ENCODE results near the gene TPCN1. TPM values are rescaled to one million over a fixed set of nuclear protein-coding genes. Genes with fewer than 3 reads are reported as not detected.
A peak's percentile ranks its signal among the peaks of the same experiment; 100 is the strongest.

The TPCN1 gene
- total RNA-seq, 1 experiment from 2014 or later, result 32.7 TPM

- TF ChIP-seq, protein P1, sequence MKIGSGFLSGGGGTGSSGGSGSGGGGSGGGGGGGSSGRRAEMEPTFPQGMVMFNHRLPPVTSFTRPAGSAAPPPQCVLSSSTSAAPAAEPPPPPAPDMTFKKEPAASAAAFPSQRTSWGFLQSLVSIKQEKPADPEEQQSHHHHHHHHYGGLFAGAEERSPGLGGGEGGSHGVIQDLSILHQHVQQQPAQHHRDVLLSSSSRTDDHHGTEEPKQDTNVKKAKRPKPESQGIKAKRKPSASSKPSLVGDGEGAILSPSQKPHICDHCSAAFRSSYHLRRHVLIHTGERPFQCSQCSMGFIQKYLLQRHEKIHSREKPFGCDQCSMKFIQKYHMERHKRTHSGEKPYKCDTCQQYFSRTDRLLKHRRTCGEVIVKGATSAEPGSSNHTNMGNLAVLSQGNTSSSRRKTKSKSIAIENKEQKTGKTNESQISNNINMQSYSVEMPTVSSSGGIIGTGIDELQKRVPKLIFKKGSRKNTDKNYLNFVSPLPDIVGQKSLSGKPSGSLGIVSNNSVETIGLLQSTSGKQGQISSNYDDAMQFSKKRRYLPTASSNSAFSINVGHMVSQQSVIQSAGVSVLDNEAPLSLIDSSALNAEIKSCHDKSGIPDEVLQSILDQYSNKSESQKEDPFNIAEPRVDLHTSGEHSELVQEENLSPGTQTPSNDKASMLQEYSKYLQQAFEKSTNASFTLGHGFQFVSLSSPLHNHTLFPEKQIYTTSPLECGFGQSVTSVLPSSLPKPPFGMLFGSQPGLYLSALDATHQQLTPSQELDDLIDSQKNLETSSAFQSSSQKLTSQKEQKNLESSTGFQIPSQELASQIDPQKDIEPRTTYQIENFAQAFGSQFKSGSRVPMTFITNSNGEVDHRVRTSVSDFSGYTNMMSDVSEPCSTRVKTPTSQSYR (CRISPR knock-in tag; IDR thresholded peaks at IDR 0.05), result no peak
- TF ChIP-seq SMAD4 (CRISPR knock-in tag; IDR thresholded peaks at IDR 0.05), result no peak
- TF ChIP-seq RELA (CRISPR knock-in tag; IDR thresholded peaks at IDR 0.05; ENCODE audit: borderline replicate concordance), result no peak
- no peak for TF ChIP-seq ATF1 (CRISPR knock-in tag; IDR thresholded peaks at IDR 0.05)
- no peak for TF ChIP-seq OVOL2 (CRISPR knock-in tag; IDR thresholded peaks at IDR 0.05; ENCODE audit: borderline replicate concordance)
- TF ChIP-seq, protein P2, sequence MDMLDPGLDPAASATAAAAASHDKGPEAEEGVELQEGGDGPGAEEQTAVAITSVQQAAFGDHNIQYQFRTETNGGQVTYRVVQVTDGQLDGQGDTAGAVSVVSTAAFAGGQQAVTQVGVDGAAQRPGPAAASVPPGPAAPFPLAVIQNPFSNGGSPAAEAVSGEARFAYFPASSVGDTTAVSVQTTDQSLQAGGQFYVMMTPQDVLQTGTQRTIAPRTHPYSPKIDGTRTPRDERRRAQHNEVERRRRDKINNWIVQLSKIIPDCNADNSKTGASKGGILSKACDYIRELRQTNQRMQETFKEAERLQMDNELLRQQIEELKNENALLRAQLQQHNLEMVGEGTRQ (CRISPR knock-in tag; IDR thresholded peaks at IDR 0.05), result no peak
- TF ChIP-seq FOXK1 (CRISPR knock-in tag; IDR thresholded peaks at IDR 0.05), result no peak
Measured at GRCh38 chr12:113222730-113223531, 1.7 kb downstream of the TPCN1 start (continued).

DNA sequence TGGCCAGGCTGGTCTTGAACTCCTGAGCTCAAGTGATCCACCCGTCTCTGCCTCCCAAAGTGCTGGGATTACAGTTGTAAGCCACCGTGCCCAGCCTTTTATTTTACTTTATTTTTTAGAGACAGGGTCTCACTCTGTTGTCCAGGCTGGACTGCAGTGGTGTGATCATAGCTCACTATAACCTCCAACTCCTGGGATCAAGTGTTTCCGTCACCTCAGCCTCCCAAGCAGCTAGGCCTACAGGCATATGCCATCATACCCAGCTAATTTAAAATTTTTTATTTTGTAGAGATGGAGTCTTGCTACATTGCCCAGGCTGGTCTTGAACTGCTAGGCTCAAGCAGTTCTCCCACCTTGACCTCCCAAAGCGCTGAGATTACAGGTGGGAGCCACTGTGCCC, 3.7 kb downstream of the TPCN1 start:
- Mint-ChIP-seq H3K4me1 (peaks cover 20% of the 10 kb centered on the region), H3K27ac (no peak overlapping the region), H3K4me3 (no peak overlapping the region), H3K36me3 (peaks cover 13% of the 10 kb centered on the region), H3K27me3 (ENCODE audit: low read depth) (no peaks in the 10 kb centered on the region), H3K9me3 (no peaks in the 10 kb centered on the region)
- ChIA-PET CTCF (no interaction called here), POLR2A (no interaction called here)
- DNase-seq (ENCODE audit: low spot score) (no peak), ATAC-seq (no peak)
- TF ChIP-seq HMGA2 (CRISPR knock-in tag; IDR thresholded peaks at IDR 0.05), result no peak
- no peak for TF ChIP-seq SP1 (CRISPR knock-in tag; conservative IDR thresholded peaks at IDR 0.05)
- no peak for TF ChIP-seq RELA (CRISPR knock-in tag; IDR thresholded peaks at IDR 0.05; ENCODE audit: borderline replicate concordance)
- peak; percentile 53; the same call in 1 of the 2 replicates for TF ChIP-seq ZNF121 (CRISPR knock-in tag; IDR thresholded peaks at IDR 0.05)

DNA sequence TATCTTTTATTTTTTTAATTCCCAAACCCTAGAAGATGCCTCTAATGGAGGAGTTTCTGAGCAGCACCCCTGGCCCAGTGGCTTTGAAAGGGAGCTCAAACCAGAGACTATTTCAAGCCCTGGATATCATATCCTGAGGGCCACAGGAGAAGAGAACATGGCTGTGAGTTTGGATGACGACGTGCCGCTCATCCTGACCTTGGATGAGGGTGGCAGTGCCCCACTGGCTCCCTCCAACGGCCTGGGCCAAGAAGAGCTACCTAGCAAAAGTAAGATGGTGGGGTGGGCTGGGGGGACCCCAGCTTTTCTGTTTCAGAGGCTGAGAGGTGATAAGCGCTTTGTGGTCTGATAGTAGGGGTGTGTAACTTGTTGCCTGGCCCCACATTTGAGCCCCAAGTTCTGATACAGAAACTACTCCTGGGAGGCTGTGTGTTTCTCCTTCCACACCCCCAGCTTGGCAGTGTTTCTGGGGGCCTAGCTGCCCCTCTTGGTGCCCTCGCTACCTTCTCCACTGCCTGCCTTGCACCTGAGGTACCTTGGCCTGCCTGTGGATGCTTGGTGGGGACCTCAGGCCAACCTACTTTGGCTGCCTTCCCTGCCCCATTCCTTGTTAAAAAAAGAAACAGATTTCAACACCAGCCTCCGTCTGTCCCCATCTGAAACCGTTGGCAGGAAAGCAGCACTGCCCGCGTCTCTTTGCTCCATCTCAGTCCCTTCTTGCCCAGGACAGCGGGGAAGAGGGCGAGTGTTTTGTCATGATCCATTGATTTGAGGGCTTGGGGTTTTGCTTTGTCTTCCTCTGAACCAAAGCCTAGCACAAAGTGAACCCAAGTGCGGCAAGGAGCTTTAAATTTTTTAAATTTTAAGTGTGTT, 5.7 kb downstream of the TPCN1 start:
- H3K4me1 Mint-ChIP-seq, result peaks cover 20% of the 10 kb centered on the region
- DNase-seq (ENCODE audit: low spot score) (no peak), ATAC-seq (no peak)
- no peaks in the 10 kb centered on the region for H3K9me3 Mint-ChIP-seq
- ChIA-PET CTCF (interaction anchor here (0.8 kb wide), 1 partner anchor 197 kb away, joined by 3 read pairs; no protein-coding TSS in a partner anchor), POLR2A (interaction anchor here (0.6 kb wide), 1 partner anchor 208 kb away, joined by 4 read pairs; no protein-coding TSS in a partner anchor)
- no peaks in the 10 kb centered on the region for H3K27me3 Mint-ChIP-seq (ENCODE audit: low read depth)
- peak overlapping the region; percentile 45; the same call in 1 of the 2 replicates for H3K27ac Mint-ChIP-seq
- H3K36me3 Mint-ChIP-seq, result peaks cover 33% of the 10 kb centered on the region
- H3K4me3 Mint-ChIP-seq, result no peak overlapping the region
- TF ChIP-seq FOXP1 (CRISPR knock-in tag; IDR thresholded peaks at IDR 0.05; ENCODE audit: borderline replicate concordance), result no peak
- no peak for TF ChIP-seq OVOL2 (CRISPR knock-in tag; IDR thresholded peaks at IDR 0.05; ENCODE audit: borderline replicate concordance)
- TF ChIP-seq GABPB1 (CRISPR knock-in tag; IDR thresholded peaks at IDR 0.05), result no peak
- TF ChIP-seq FOXP4 (CRISPR knock-in tag; IDR thresholded peaks at IDR 0.05), result no peak
- TF ChIP-seq ZNF232 (CRISPR knock-in tag; IDR thresholded peaks at IDR 0.05), result no peak
- no peak for TF ChIP-seq SOX15 (CRISPR knock-in tag; IDR thresholded peaks at IDR 0.05)
- no peak for TF ChIP-seq FOXK1 (CRISPR knock-in tag; IDR thresholded peaks at IDR 0.05)
- no peak for TF ChIP-seq ZBTB21 (CRISPR knock-in tag; IDR thresholded peaks at IDR 0.05; ENCODE audit: borderline replicate concordance)
- TF ChIP-seq E2F5 (CRISPR knock-in tag; IDR thresholded peaks at IDR 0.05), result no peak
- TF ChIP-seq NFYB (CRISPR knock-in tag; conservative IDR thresholded peaks at IDR 0.05; ENCODE audit: low read depth), result no peak
- TF ChIP-seq IRF2 (CRISPR knock-in tag; IDR thresholded peaks at IDR 0.05; ENCODE audit: borderline replicate concordance, low read depth), result no peak
- TF ChIP-seq ETV6 (CRISPR knock-in tag; IDR thresholded peaks at IDR 0.05), result no peak
- TF ChIP-seq ZNF396 (CRISPR knock-in tag; IDR thresholded peaks at IDR 0.05; ENCODE audit: borderline replicate concordance), result no peak
- TF ChIP-seq MXD4 (CRISPR knock-in tag; IDR thresholded peaks at IDR 0.05; ENCODE audit: borderline replicate concordance), result no peak
- TF ChIP-seq ZNF512 (CRISPR knock-in tag; IDR thresholded peaks at IDR 0.05; ENCODE audit: borderline replicate concordance), result no peak
- no peak for TF ChIP-seq ESRRA (CRISPR knock-in tag; IDR thresholded peaks at IDR 0.05; ENCODE audit: borderline replicate concordance)
